Ovary (tissue), 9 donors: Measurements from ENCODE around the gene PAF1. TPM values are rescaled to one million over a fixed set of nuclear protein-coding genes. Genes with fewer than 3 reads are reported as not detected.

Source experiments
- DNase-seq, 5 donors: peaks; one replicate each; pipeline ENCODE4 v3.0.0-alpha.2; 2019 to 2020
- H3K27ac ChIP-seq, 2 donors: fragments of 200-600 bp; one replicate each; pipeline versions ENCODE4 v1.5.1 to v1.8.0; 2019 to 2022
- H3K27me3 ChIP-seq: fragments of 200-600 bp; one replicate; pipeline ENCODE4 v1.8.0; 2022
- H3K36me3 ChIP-seq: fragments of 200-600 bp; sonication (generic); one replicate; pipeline ENCODE4 v1.5.1; 2019
- H3K4me1 ChIP-seq: one replicate; pipeline ENCODE4 v1.8.1; 2013; ENCODE audit warnings: mild to moderate bottlenecking, moderate library complexity; ENCODE audit not compliant: insufficient read depth
- H3K4me3 ChIP-seq: fragments of 200-600 bp; sonication (generic); one replicate; pipeline ENCODE4 v1.5.1; 2017
- H3K9me3 ChIP-seq, 2 donors: fragments of 200-600 bp in 1 of 2; sonication (generic) in 1 of 2; one replicate each; pipeline versions ENCODE4 v1.5.1 to v1.8.1; 2013 to 2019; ENCODE audit warnings: mild to moderate bottlenecking in 1 of 2, moderate library complexity in 1 of 2
- CTCF ChIP-seq, 3 donors: fragments of 450-650 bp in 2 of 3; fragments of 200-600 bp in 1 of 3; IDR thresholded peaks; one replicate each; pipeline versions ENCODE4 v1.5.1 to v1.8.0; 2016 to 2022; ENCODE audit warnings: antibody characterized with exemption in 3 of 3, mild to moderate bottlenecking in 1 of 3
- EP300 ChIP-seq: sonication (generic); formaldehyde crosslinking; IDR thresholded peaks from one replicate; pipeline ENCODE4 v1.6.1; 2017; ENCODE audit warnings: antibody characterized with exemption
- POLR2A ChIP-seq: fragments of 450-650 bp; IDR thresholded peaks from one replicate; pipeline ENCODE4 v1.6.1; 2017; ENCODE audit warnings: antibody characterized with exemption, mild to moderate bottlenecking, moderate library complexity
- WGBS, 3 donors: extraction: QIAGEN DNeasy Blood & Tissue Kit in 1 of 3; methylation state at CpG; one replicate each; pipeline versions ENCODE4 v1.1.5 to v1.1.7; 2013 to 2017; 5-methylcytosine and 5-hydroxymethylcytosine counted together
- intact Hi-C, 4 donors: fragments of 100-400 bp; cut with DNase I; formaldehyde crosslinking; loops; one replicate each; pipeline versions ENCODE4 v1.11.0 to v1.15.1; 2022 to 2023
- polyA plus RNA-seq, 2 donors: library from polyadenylated mRNA; stranded (reverse); fragments of 200-250 nt in 1 of 2; fragments of 350-450 nt in 1 of 2; fragmentation: Illumina TruSeq in 1 of 2; extraction: RNeasy Lipid Tissue Mini Kit (QIAGEN cat#74804) in 1 of 2; gene quantifications; one replicate each; pipeline ENCODE4 v1.2.3, GENCODE V29; 2013 to 2014
- total RNA-seq, 7 donors: library from RNA; depleted of rRNA in 2 of 7; stranded (reverse); fragments of >200 nt in 2 of 7; fragmentation: NEBNext Ultra II Directional in 3 of 7; extraction: Animal tissue kit (Norgen Biotek cat#: 25700) in 3 of 7; gene quantifications; one replicate each; pipeline versions ENCODE4 v1.1.0 to v1.2.4, GENCODE V29; 2016 to 2023
- donor health status: DM: no; HTN: no; CAD: no; lungs with moderate emphysema.
- donor health status: DM: no; HTN: no; CAD: no.
- donor health status: Bipolar disorder and iron deficiency.
- donor health status: DM: yes; HTN: yes; CAD: no.
- donor health status: DM: no; HTN: no; CAD: no.
- donor health status: DM: yes; HTN: yes; CAD: no.

Gene PAF1
- total and polyA plus RNA-seq, 9 donors: 31.0 to 78.1 (median 50.2) TPM

- H3K4me1 ChIP-seq: peaks cover 2% of the 10 kb centered on the region
These were observed 40.8 kb downstream of the PAF1 start for GRCh38 chr19:39350156-39350555.

GRCh38 chr19:39349326-39349725 lies 41.6 kb downstream of the PAF1 start:
- H3K4me1 ChIP-seq: peaks cover 2% of the 10 kb centered on the region
- no peak for DNase-seq
- WGBS, 3 donors: 64 to 74% (median 65%) methylated on average over 4 of the region's 4 CpGs
- H3K27me3 ChIP-seq: no peaks in the 10 kb centered on the region
- TF ChIP-seq EP300 (no peak), POLR2A (no peak), CTCF (IDR thresholded peaks at IDR 0.05) (no peak)
- no peak overlapping the region for H3K4me3 ChIP-seq
- H3K36me3 ChIP-seq: no peaks in the 10 kb centered on the region
- H3K27ac ChIP-seq: no peak overlapping the region
- no peaks in the 10 kb centered on the region for H3K9me3 ChIP-seq
- intact Hi-C loops: loop anchor here in 1 of 4 donors (10.0 kb wide), 1 partner anchor 185 kb away; the partner anchor contains the start of gene EID2B

More at GRCh38 chr19:39350156-39350555, 40.8 kb downstream of the PAF1 start:
- 97% methylated on average over 3 of the region's 3 CpGs for WGBS, 3 donors
- Histone ChIP-seq H3K36me3 (no peaks in the 10 kb centered on the region), H3K27me3 (no peaks in the 10 kb centered on the region), H3K4me3 (no peak overlapping the region), H3K9me3 (no peaks in the 10 kb centered on the region), H3K27ac (no peak overlapping the region)
- no peak for DNase-seq
- intact Hi-C loops: no loop called here
- TF ChIP-seq POLR2A: no peak
- TF ChIP-seq EP300: no peak

GRCh38 chr19:39347332-39348164 lies 43.4 kb downstream of the PAF1 start:
- no peak for TF ChIP-seq CTCF (IDR thresholded peaks at IDR 0.05)
- no peak for TF ChIP-seq POLR2A
- TF ChIP-seq EP300: no peak
- no peak for DNase-seq
- H3K4me3 ChIP-seq: no peak overlapping the region
- 74 to 81% (median 75%) methylated on average over 4 of the region's 4 CpGs for WGBS, 3 donors
- no peak overlapping the region for H3K27ac ChIP-seq
- no peaks in the 10 kb centered on the region for H3K27me3 ChIP-seq
- H3K9me3 ChIP-seq: no peaks in the 10 kb centered on the region
- intact Hi-C loops: loop anchor here in 1 of 4 donors (10.0 kb wide), 1 partner anchor 187 kb away; the partner anchor contains the start of gene EID2B
- H3K4me1 ChIP-seq: peaks cover 2% of the 10 kb centered on the region
- no peaks in the 10 kb centered on the region for H3K36me3 ChIP-seq

GRCh38 chr19:39345956-39346355 lies 45.0 kb downstream of the PAF1 start:
- intact Hi-C loops: loop anchor here in 1 of 4 donors (10.0 kb wide), 1 partner anchor 189 kb away; the partner anchor contains the start of gene EID2B
- Histone ChIP-seq H3K36me3 (no peaks in the 10 kb centered on the region), H3K4me3 (no peak overlapping the region), H3K9me3 (no peaks in the 10 kb centered on the region), H3K27me3 (no peaks in the 10 kb centered on the region), H3K27ac (no peak overlapping the region), H3K4me1 (peaks cover 2% of the 10 kb centered on the region)
- TF ChIP-seq CTCF (IDR thresholded peaks at IDR 0.05) (no peak), POLR2A (no peak), EP300 (no peak)
- 55 to 86% (median 67%) methylated on average over 1 of the region's 1 CpG for WGBS, 3 donors
- DNase-seq: no peak
